Measurements from ENCODE around the gene CBFB. TPM values are rescaled to one million over a fixed set of nuclear protein-coding genes. Genes with fewer than 3 reads are reported as not detected.

Gene CBFB
- total RNA-seq, 1 experiment from 2014 or later: 79.3 TPM

DNA sequence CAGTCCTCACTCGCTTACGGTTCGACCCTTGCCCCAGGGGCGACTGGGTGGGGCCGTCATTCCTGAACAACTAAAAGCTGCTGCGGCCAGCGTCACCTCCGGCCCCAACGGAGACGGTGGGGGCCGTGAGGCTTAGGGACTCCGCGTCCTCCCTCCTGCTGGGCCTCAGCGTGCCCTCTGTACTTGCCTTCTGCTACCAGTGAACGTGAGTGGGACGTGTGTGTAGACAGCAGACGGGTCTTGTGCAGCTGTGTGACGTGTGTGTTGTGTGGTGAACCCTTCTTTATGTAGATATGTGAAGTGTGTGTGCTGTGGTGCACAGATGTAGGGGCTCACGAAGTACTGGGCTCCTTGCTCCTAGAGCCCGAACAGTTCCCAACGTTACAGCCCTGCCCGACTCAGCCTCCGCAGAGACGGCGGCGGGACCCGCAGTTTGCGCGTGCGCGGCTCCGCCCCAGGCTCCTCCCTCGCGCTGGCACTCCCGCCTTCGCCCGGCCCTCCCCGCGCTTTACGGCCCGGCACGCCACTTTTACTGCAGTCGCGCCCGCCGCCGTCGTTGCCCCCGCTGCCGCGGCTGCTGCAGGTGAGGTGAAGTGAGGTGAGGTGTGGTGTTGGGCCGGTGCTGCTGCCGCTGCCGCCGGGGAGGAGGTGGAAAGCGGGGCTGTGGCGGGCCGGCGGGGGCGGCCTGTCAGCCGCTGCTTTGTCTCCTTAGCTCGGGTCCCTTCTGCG lies 80.6 kb downstream of the CBFB start, which contains the start of gene PHAF1:
TSS of gene PHAF1 (plus strand) at position 535 of the 729 bp plus-strand sequence. CDS start 235 bp downstream, outside the sequence.
- Histone ChIP-seq H4K20me1 (ENCODE audit: insufficient read depth, low read depth, low read length) (no peaks in the 10 kb centered on the region), H3K9me2 (replicated peaks; ENCODE audit: insufficient read depth, low read length) (no peaks in the 10 kb centered on the region), H3K4me3 (ENCODE audit: low read length) (peak within 1 kb of the TSS; percentile 96), H3K4me2 (ENCODE audit: low read depth, low read length, poor library complexity, severe bottlenecking) (peak within 1 kb of the TSS; percentile 82), H2AFZ (ENCODE audit: low read length) (peak within 1 kb of the TSS; percentile 99), H3K9ac (ENCODE audit: low read length) (peak within 1 kb of the TSS; percentile 89), H3K27ac (ENCODE audit: low read length) (no peak within 1 kb of the TSS), H3K4me1 (ENCODE audit: low read length) (peaks cover 20% of the 10 kb centered on the region), H3K36me3 (ENCODE audit: insufficient read depth, low read length) (no peaks in the 10 kb centered on the region; the same call in 1 of the 2 replicates), H3K79me2 (ENCODE audit: low read length) (peaks cover 42% of the 10 kb centered on the region), H3K27me3 (ENCODE audit: low read length) (no peaks in the 10 kb centered on the region), H3K9me3 (ENCODE audit: low read length) (no peaks in the 10 kb centered on the region)
- DNase-seq: peak; percentile 97

DNA sequence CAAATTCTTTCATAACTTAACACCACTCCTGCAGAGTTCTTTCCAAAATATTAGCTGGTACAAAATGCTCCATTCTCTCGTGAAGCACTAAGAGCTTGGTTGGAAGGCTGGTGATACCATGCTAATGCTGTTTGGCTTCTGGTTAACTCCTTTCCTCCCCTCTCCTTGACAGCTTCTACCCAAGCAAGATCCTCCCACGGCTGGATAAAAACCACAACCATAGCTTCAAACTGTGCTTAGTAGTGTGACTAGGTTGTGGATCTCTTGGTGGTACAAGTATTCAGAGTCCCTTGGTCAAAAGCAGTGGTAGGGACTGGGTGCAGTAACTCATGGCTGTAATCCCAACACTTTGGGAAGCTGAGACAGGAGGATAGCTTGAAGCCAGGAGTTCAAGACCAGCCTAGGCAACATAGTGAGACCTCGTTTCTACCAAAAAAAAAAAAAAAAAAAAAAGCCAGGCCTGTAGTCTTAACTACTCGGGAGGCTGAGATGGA lies 83.0 kb downstream of the CBFB start:
- Histone ChIP-seq H3K9me2 (replicated peaks; ENCODE audit: insufficient read depth, low read length) (no peaks in the 10 kb centered on the region), H4K20me1 (ENCODE audit: insufficient read depth, low read depth, low read length) (no peaks in the 10 kb centered on the region), H3K9me3 (ENCODE audit: low read length) (no peaks in the 10 kb centered on the region), H3K4me3 (ENCODE audit: low read length) (no peak overlapping the region), H3K36me3 (ENCODE audit: insufficient read depth, low read length) (no peaks in the 10 kb centered on the region; the same call in 1 of the 2 replicates), H3K4me2 (ENCODE audit: low read depth, low read length, poor library complexity, severe bottlenecking) (peak overlapping the region; percentile 82), H3K27ac (ENCODE audit: low read length) (no peak overlapping the region), H3K79me2 (ENCODE audit: low read length) (peaks cover 66% of the 10 kb centered on the region), H3K9ac (ENCODE audit: low read length) (no peak overlapping the region), H3K4me1 (ENCODE audit: low read length) (peaks cover 20% of the 10 kb centered on the region), H2AFZ (ENCODE audit: low read length) (no peak overlapping the region), H3K27me3 (ENCODE audit: low read length) (no peaks in the 10 kb centered on the region)
- no peak for DNase-seq

DNA sequence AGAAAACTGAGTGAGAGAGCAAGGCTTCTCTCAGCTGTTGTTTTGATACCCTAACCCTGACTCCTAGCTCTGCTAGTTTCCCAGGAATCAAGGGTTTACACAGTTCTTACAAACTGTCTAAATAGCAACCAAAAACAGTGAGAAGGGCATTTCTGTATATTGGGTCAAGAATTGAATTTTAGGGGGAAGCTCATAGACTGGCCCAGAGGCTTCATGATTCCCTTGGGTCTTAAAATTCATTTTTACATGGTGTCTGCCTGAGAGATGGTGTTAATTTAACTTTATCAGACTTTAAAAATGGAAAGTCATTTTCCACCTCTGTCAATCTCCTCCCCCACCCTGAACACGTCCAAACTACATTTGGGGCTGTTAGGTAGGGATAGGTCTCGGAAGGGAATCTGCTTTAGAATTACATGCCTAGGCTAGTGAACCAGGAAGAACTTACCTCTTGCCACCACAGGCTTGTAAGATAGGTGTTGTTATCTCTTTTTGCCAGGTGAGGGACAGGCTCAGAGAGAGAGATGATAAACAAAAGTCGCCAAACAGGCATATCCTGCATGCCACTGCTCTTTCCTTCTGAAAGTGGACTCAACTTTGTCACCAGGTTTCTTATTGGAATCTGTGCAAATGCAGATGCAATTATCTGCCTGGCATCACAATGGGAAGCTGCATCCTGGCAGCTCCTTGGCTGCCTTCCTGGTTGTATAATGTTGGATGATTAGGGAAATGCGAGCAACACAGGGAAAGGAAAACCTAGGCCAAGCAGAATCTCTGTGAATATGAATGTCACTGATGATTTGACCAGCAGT lies 83.8 kb downstream of the CBFB start:
- no peak overlapping the region for H3K27ac ChIP-seq (ENCODE audit: low read length)
- no peaks in the 10 kb centered on the region for H3K9me2 ChIP-seq (replicated peaks; ENCODE audit: insufficient read depth, low read length)
- no peak overlapping the region for H2AFZ ChIP-seq (ENCODE audit: low read length)
- H3K4me1 ChIP-seq (ENCODE audit: low read length): peaks cover 20% of the 10 kb centered on the region
- H3K4me3 ChIP-seq (ENCODE audit: low read length): no peak overlapping the region
- peaks cover 73% of the 10 kb centered on the region for H3K79me2 ChIP-seq (ENCODE audit: low read length)
- no peak overlapping the region for H3K9ac ChIP-seq (ENCODE audit: low read length)
- H4K20me1 ChIP-seq (ENCODE audit: insufficient read depth, low read depth, low read length): no peaks in the 10 kb centered on the region
- no peaks in the 10 kb centered on the region; the same call in 1 of the 2 replicates for H3K36me3 ChIP-seq (ENCODE audit: insufficient read depth, low read length)
- H3K4me2 ChIP-seq (ENCODE audit: low read depth, low read length, poor library complexity, severe bottlenecking): no peak overlapping the region
- DNase-seq: no peak
- H3K27me3 ChIP-seq (ENCODE audit: low read length): no peaks in the 10 kb centered on the region
- H3K9me3 ChIP-seq (ENCODE audit: low read length): no peaks in the 10 kb centered on the region

DNA sequence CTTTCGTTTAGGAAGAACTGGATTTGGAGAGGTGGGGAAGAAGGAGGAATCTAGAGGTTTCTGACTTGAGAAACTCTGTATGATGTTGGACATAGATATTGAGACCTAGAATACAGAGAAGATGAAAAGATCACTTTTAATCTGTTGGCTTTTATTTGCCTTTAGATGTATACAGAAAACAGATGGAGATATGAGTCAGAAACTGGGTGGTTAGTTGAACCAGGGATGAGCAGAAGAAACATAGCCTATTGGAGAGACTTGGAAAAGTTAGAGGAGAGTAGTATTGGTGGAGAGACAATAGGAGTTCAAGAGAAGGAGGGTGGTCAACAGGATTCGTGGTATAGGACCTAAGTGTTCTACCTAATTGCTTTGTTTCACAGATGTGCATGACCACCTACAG lies 85.8 kb downstream of the CBFB start:
- peaks cover 78% of the 10 kb centered on the region for H3K79me2 ChIP-seq (ENCODE audit: low read length)
- no peak for DNase-seq
- H3K4me2 ChIP-seq (ENCODE audit: low read depth, low read length, poor library complexity, severe bottlenecking): no peak overlapping the region
- H3K4me1 ChIP-seq (ENCODE audit: low read length): peaks cover 13% of the 10 kb centered on the region
- no peaks in the 10 kb centered on the region for H3K9me2 ChIP-seq (replicated peaks; ENCODE audit: insufficient read depth, low read length)
- H3K36me3 ChIP-seq (ENCODE audit: insufficient read depth, low read length): no peaks in the 10 kb centered on the region; the same call in 1 of the 2 replicates
- H3K9ac ChIP-seq (ENCODE audit: low read length): no peak overlapping the region
- no peak overlapping the region for H3K27ac ChIP-seq (ENCODE audit: low read length)
- no peak overlapping the region for H3K4me3 ChIP-seq (ENCODE audit: low read length)
- H3K9me3 ChIP-seq (ENCODE audit: low read length): no peaks in the 10 kb centered on the region
- no peak overlapping the region for H2AFZ ChIP-seq (ENCODE audit: low read length)
- no peaks in the 10 kb centered on the region for H3K27me3 ChIP-seq (ENCODE audit: low read length)
- H4K20me1 ChIP-seq (ENCODE audit: insufficient read depth, low read depth, low read length): no peaks in the 10 kb centered on the region

DNA sequence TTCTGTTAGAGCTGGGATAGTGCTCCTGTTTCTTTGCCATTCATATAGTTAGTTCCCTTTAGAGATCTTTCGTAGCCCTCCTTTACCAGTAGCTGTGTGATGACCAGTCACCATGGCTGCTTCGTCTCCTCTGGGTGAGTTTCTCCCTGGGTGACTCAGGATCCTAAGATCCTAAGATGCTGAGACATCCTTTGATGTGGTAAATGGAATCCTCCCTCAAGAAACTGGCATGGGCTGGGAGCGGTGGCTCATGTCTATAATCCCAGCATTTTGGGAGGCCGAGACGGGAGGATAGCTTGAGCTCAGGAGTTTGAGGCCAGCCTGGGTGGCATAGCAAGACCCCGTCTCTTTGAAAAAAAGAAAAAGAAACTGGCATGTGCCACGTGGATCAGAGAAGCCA lies 86.7 kb downstream of the CBFB start:
- DNase-seq: no peak
- H3K4me2 ChIP-seq (ENCODE audit: low read depth, low read length, poor library complexity, severe bottlenecking): no peak overlapping the region
- H3K27ac ChIP-seq (ENCODE audit: low read length): no peak overlapping the region
- H3K9me2 ChIP-seq (replicated peaks; ENCODE audit: insufficient read depth, low read length): no peaks in the 10 kb centered on the region
- H2AFZ ChIP-seq (ENCODE audit: low read length): no peak overlapping the region
- no peaks in the 10 kb centered on the region for H3K9me3 ChIP-seq (ENCODE audit: low read length)
- H3K27me3 ChIP-seq (ENCODE audit: low read length): no peaks in the 10 kb centered on the region
- H3K4me1 ChIP-seq (ENCODE audit: low read length): peaks cover 20% of the 10 kb centered on the region
- H3K9ac ChIP-seq (ENCODE audit: low read length): no peak overlapping the region
- no peaks in the 10 kb centered on the region for H4K20me1 ChIP-seq (ENCODE audit: insufficient read depth, low read depth, low read length)
- H3K36me3 ChIP-seq (ENCODE audit: insufficient read depth, low read length): no peaks in the 10 kb centered on the region; the same call in 1 of the 2 replicates
- no peak overlapping the region for H3K4me3 ChIP-seq (ENCODE audit: low read length)
- peaks cover 70% of the 10 kb centered on the region for H3K79me2 ChIP-seq (ENCODE audit: low read length)

DNA sequence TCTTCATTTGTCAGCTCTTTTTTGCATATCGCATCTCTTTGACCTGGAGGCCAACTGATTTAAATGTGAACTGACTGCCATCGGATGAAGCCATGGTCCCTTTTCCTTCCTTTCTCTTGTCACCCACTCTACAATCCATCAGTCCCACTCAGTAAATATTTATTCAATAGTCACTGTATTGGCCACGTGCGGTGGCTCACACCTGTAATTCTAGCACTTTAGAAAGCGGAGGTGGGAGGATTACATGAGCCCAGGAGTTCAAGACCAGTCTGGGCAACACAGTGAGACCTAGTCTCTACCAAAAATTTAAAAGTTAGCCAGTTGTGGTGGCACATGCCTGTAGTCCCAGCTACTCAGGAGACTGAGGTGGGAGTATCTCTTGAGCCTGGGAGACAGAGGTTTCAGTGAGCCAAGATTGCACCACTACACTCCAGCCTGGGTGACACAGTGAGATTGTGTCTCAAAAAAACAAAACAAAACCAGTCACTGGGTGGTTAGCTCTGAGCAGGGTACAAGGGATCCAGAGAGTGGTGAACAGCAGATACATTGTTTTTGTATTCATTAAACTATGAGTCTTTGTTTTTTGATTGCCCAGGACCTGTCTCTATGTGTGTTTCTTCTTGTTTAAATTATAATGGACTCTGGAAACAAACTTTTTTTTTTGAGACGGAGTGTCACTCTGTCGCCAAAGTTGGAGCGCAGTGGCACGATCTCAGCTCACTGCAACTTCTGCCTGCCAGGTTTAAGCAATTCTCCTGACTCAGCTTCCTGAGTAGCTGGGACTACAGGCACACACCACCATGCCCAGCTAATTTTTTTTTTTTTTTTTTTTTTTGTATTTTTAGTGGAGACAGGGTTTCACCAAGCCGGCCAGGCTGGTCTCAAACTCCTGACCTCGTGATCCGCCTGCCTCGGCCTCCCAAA lies 87.7 kb downstream of the CBFB start:
- Histone ChIP-seq H3K4me1 (ENCODE audit: low read length) (peaks cover 15% of the 10 kb centered on the region), H2AFZ (ENCODE audit: low read length) (no peak overlapping the region), H3K79me2 (ENCODE audit: low read length) (peaks cover 60% of the 10 kb centered on the region), H3K9me3 (ENCODE audit: low read length) (no peaks in the 10 kb centered on the region), H3K27me3 (ENCODE audit: low read length) (no peaks in the 10 kb centered on the region), H3K9me2 (replicated peaks; ENCODE audit: insufficient read depth, low read length) (no peaks in the 10 kb centered on the region), H3K36me3 (ENCODE audit: insufficient read depth, low read length) (no peaks in the 10 kb centered on the region; the same call in 1 of the 2 replicates), H3K9ac (ENCODE audit: low read length) (no peak overlapping the region), H4K20me1 (ENCODE audit: insufficient read depth, low read depth, low read length) (no peaks in the 10 kb centered on the region), H3K4me2 (ENCODE audit: low read depth, low read length, poor library complexity, severe bottlenecking) (no peak overlapping the region), H3K27ac (ENCODE audit: low read length) (no peak overlapping the region), H3K4me3 (ENCODE audit: low read length) (no peak overlapping the region)
- DNase-seq: no peak

DNA sequence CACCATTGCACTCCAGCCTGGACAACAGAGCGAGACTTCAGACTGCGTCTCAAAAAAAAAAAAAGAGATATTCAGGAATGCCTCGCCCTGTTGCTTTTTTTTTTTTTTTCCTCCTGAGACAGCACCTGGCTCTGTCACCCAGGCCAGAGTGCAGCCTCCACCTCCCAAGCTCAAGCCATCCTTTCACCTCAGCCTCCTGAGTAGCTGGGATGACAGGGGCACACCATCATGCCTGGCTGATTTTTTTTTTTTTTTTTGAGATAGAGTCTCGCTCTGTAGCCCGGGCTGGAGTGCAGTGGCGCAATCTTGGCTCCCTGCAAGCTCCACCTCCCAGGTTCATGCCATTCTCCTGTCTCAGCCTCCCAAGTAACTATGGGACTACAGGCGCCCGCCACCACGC lies 88.8 kb downstream of the CBFB start:
- no peaks in the 10 kb centered on the region for H3K9me3 ChIP-seq (ENCODE audit: low read length)
- peaks cover 12% of the 10 kb centered on the region for H3K4me1 ChIP-seq (ENCODE audit: low read length)
- H3K4me3 ChIP-seq (ENCODE audit: low read length): no peak overlapping the region
- H3K27me3 ChIP-seq (ENCODE audit: low read length): no peaks in the 10 kb centered on the region
- H3K79me2 ChIP-seq (ENCODE audit: low read length): peaks cover 49% of the 10 kb centered on the region
- H3K9ac ChIP-seq (ENCODE audit: low read length): no peak overlapping the region
- no peak overlapping the region for H2AFZ ChIP-seq (ENCODE audit: low read length)
- H3K4me2 ChIP-seq (ENCODE audit: low read depth, low read length, poor library complexity, severe bottlenecking): no peak overlapping the region
- no peak for DNase-seq
- no peaks in the 10 kb centered on the region for H3K9me2 ChIP-seq (replicated peaks; ENCODE audit: insufficient read depth, low read length)
- no peak overlapping the region for H3K27ac ChIP-seq (ENCODE audit: low read length)
- H3K36me3 ChIP-seq (ENCODE audit: insufficient read depth, low read length): no peaks in the 10 kb centered on the region; the same call in 1 of the 2 replicates
- H4K20me1 ChIP-seq (ENCODE audit: insufficient read depth, low read depth, low read length): no peaks in the 10 kb centered on the region
